GM21423 (cell line): ENCODE measurements around the gene ENSA.
"Not testable (repeated sequence)": the region's sequence is repeated elsewhere in the genome, so short reads cannot be mapped to it uniquely, and the experiment has no call there.

Experiments used
- ATAC-seq: cut with Tn5 transposase; IDR thresholded peaks from one replicate; pipeline ENCODE4 v1.9.1; 2021; ENCODE audit warnings: mild to moderate bottlenecking, moderate library complexity; ENCODE audit not compliant: unreplicated experiment

ENSA gene

DNA sequence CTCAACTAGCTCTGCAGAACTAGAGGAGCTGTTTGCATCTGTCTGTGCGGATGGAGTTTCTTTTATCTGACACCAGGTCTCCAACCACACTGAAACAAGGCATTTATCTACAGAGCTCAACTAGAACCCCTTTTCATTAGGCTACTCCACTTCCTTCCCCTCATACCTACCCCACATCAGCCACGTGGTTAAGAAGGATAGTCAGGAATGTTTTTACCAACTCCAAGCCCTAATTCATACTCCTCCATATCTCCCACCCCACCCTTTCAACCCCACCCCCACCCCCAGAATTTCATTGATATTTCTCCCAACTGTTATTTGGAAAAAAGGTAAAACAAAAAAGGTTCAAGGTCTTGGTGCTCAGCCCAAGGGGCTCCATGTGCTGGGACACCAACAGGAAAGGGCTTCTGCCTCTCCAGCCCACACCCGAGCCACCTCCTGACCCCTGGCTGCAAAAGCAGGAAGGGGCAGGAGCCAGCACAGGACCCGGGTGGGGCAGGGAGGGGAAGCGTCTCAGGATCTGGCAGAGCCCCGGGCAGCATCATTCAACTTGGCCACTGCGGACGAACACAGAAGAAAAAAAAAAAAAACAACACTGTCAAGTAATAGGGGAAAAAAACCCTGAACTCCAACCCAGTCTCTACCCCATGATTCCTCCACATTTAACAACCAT is 7.0 kb downstream of the ENSA start:
- no peak for ATAC-seq

- no peak for ATAC-seq
These were observed 7.7 kb downstream of the ENSA start for GRCh38 chr1:150621497-150622302.

DNA sequence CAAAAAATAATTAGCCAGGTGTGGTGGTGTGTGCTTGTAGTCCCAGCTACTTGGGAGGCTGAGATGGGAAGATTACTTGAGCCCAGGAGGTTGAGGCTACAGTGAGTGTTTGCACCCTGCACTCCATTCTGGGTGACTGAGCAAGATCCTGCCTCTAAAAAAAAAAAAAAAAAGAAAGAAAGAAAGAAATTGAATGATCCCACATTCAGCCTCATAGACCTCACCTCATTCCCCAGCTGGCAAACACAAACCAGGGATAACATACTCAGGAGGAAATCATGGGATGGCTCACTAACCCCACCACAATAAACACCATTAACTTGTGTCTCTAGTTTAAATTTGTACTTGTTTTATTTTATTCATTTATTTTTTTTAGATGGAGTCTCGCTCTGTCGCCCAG is 8.5 kb downstream of the ENSA start:
- ATAC-seq: no peak

GRCh38 chr1:150619576-150620509 is 9.6 kb downstream of the ENSA start:
- no peak for ATAC-seq

- ATAC-seq: no peak
These were observed 13.8 kb downstream of the ENSA start for GRCh38 chr1:150615346-150616201.

- ATAC-seq: peak; percentile 41
These were observed 16.1 kb downstream of the ENSA start for GRCh38 chr1:150613061-150613920.

GRCh38 chr1:150612014-150612345 is 17.4 kb downstream of the ENSA start:
- no peak for ATAC-seq

DNA sequence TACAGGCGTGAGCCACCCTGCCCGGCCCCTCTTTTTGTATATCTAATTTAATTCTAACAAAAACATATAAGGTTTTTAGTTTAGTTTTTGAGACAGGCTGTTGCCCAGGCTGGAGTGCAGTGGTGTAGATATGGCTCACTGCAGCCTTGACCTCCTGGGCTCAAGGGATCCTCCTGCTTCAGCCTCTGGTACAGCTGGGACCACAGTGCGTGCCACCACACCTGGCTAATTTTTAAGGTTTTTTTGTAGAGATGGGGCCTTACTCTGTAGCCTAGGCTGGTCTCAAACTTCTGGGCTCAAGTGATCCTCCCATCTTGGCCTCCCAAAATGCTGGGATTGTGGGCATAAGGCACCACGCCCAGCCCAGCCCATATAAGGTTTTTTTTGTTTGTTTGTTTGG is 18.8 kb downstream of the ENSA start:
- no peak for ATAC-seq

DNA sequence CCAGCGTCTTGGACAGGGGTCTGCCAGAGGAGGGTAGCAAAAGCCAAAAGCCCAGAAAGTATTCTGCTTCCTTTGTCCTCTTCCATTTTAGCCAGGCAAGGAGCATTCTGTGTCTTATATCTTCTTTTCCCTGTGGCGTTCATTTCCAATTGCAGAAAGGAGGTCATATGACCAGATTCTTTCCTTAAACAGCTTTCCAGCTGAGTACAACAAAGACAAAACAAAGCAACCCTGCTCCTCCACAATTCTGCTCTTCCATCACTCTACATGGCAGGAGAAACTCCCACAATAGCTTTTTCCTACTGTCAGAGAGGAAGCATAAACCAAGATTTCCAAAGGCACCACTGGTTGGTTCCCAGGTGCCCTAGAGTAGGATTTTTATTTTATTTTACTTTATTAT is 19.7 kb downstream of the ENSA start:
- ATAC-seq: no peak

- ATAC-seq: no peak
These were observed 22.8 kb downstream of the ENSA start for GRCh38 chr1:150606463-150607142.

GRCh38 chr1:150605451-150605731 is 24.0 kb downstream of the ENSA start:
- not testable (repeated sequence) for ATAC-seq

- ATAC-seq: no peak
These were observed 25.2 kb downstream of the ENSA start for GRCh38 chr1:150604226-150604588.

DNA sequence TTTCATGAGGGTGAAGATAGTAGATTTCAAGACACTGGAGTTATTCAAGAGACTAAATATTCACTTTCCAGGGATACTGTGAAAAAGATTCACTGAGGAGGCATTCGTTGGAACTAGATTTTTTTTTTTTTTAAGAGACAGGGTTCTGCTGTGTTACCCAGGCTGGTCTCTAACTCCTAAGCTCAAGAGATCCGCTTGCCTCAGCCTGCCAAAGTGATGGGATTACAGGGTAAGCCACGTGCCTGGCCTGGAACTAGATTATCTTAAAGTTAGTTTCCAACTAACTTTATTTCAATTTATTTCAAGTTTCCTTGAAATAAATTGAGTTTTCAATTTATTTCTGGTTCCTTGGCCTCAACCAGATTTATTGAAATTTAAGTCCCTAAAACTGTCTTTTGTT is 25.7 kb downstream of the ENSA start:
- ATAC-seq: no peak

GRCh38 chr1:150602372-150602771 is 27.0 kb downstream of the ENSA start:
- not testable (repeated sequence) for ATAC-seq

DNA sequence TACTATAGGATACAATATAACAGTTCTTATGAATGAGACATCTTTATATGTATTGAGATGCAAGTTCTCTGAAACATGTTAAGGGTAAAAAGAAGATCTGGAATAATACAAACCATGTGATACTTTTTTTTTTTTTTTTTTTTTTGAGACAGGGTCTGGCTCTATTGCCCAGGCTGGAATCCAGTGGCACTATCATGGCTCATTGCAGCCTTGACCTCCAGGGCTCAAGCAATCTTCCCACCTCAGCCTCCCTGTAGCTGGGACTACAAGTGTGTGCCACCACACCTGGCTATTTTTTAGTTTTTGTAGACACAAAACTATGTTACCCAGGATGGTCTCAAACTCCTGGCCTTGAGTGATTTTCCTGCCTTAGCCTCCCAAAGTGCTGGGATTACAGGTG is 27.9 kb downstream of the ENSA start:
- no peak for ATAC-seq

- ATAC-seq: not testable (repeated sequence)
These were observed 31.1 kb downstream of the ENSA start for GRCh38 chr1:150598346-150598745.

- ATAC-seq: no peak
These were observed 32.4 kb downstream of the ENSA start for GRCh38 chr1:150596976-150597375.

GRCh38 chr1:150596095-150596892 is 33.1 kb downstream of the ENSA start:
- ATAC-seq: no peak

GRCh38 chr1:150582371-150582770 is 47.0 kb downstream of the ENSA start:
- ATAC-seq: no peak
